ENCODE results near the gene HINFP.

GRCh38 chr11:119117004-119117706 lies 4.2 kb upstream of the HINFP start:
- TF ChIP-seq CTCF (IDR thresholded peaks at IDR 0.05; ENCODE audit: insufficient read depth, low read length) (no peak), REST (IDR thresholded peaks at IDR 0.05; ENCODE audit: insufficient replicate concordance, low read depth) (no peak), POLR2AphosphoS5 (IDR thresholded peaks at IDR 0.05; ENCODE audit: low read depth) (no peak), GABPA (IDR thresholded peaks at IDR 0.05; ENCODE audit: low read depth) (no peak)

Data from HL-60 (cell line).